Thymus (tissue), 11 donors: ENCODE results near the gene HTR1E. TPM values are rescaled to one million over a fixed set of nuclear protein-coding genes. Genes with fewer than 3 reads are reported as not detected.

ENCODE experiments used
- DNase-seq, 9 donors: peaks; one replicate each; pipeline ENCODE4 v3.0.0-alpha.2; 2013; ENCODE audit warnings: low spot score in 9 of 9, low read depth in 6 of 9, missing footprints in 1 of 9
- H3K27ac ChIP-seq, 2 donors: one replicate each; pipeline ENCODE4 v1.5.1; 2013; ENCODE audit warnings: control low read depth in 1 of 2, low read depth in 1 of 2, low read length in 1 of 2, mild to moderate bottlenecking in 1 of 2, moderate library complexity in 1 of 2
- H3K27me3 ChIP-seq, 2 donors: one replicate each; pipeline ENCODE4 v1.5.1; 2013; ENCODE audit warnings: low read length in 1 of 2; ENCODE audit not compliant: control insufficient read depth in 2 of 2, insufficient read depth in 1 of 2
- H3K36me3 ChIP-seq, 2 donors: one replicate each; pipeline ENCODE4 v1.5.1; 2013; ENCODE audit warnings: low read length in 1 of 2, mild to moderate bottlenecking in 1 of 2, moderate library complexity in 1 of 2; ENCODE audit not compliant: control insufficient read depth in 2 of 2, insufficient read depth in 2 of 2
- H3K4me1 ChIP-seq, 2 donors: one replicate each; pipeline ENCODE4 v1.5.1; 2013; ENCODE audit warnings: low read length in 2 of 2; ENCODE audit not compliant: control insufficient read depth in 2 of 2, insufficient read depth in 2 of 2
- H3K4me3 ChIP-seq, 2 donors: one replicate each; pipeline ENCODE4 v1.5.1; 2013; ENCODE audit warnings: low read length in 2 of 2, control low read depth in 1 of 2, mild to moderate bottlenecking in 1 of 2
- H3K9me3 ChIP-seq, 2 donors: one replicate each; pipeline ENCODE4 v1.5.1; 2013; ENCODE audit warnings: low read length in 1 of 2, mild to moderate bottlenecking in 1 of 2; ENCODE audit not compliant: control insufficient read depth in 2 of 2, insufficient read depth in 1 of 2
- WGBS: extraction: QIAGEN DNeasy Blood & Tissue Kit; methylation state at CpG from one replicate; pipeline ENCODE4 v1.1.7; 2013; 5-methylcytosine and 5-hydroxymethylcytosine counted together
- polyA plus RNA-seq: library from polyadenylated mRNA; stranded (reverse); fragments of 200-250 nt; gene quantifications from one replicate; pipeline ENCODE4 v1.2.3, GENCODE V29; 2013
- total RNA-seq: library from RNA; stranded (reverse); fragments of 120-200 nt; gene quantifications from one replicate; pipeline ENCODE4 v1.2.4, GENCODE V29; 2013
- donor health status: healthy.

The HTR1E gene
- total and polyA plus RNA-seq, 2 donors, result not detected

GRCh38 chr6:87012743-87013142, 75.4 kb downstream of the HTR1E start:
- DNase-seq, result no peak
- Histone ChIP-seq H3K4me1 (no peaks in the 10 kb centered on the region), H3K4me3 (no peak overlapping the region), H3K27ac (no peak overlapping the region), H3K9me3 (no peaks in the 10 kb centered on the region), H3K27me3 (no peaks in the 10 kb centered on the region), H3K36me3 (no peaks in the 10 kb centered on the region)
- WGBS, result 74% methylated on average over 3 of the region's 3 CpGs

GRCh38 chr6:87016772-87017171, 79.4 kb downstream of the HTR1E start:
- H3K27me3 ChIP-seq, result no peaks in the 10 kb centered on the region
- DNase-seq, result no peak
- no peaks in the 10 kb centered on the region for H3K36me3 ChIP-seq
- H3K4me3 ChIP-seq, result no peak overlapping the region
- H3K4me1 ChIP-seq, result no peaks in the 10 kb centered on the region
- no peak overlapping the region for H3K27ac ChIP-seq
- H3K9me3 ChIP-seq, result no peaks in the 10 kb centered on the region
- 55% methylated on average over 2 of the region's 2 CpGs for WGBS

- Histone ChIP-seq H3K4me1 (no peaks in the 10 kb centered on the region), H3K36me3 (no peaks in the 10 kb centered on the region), H3K27ac (no peak overlapping the region), H3K27me3 (no peaks in the 10 kb centered on the region), H3K9me3 (no peaks in the 10 kb centered on the region), H3K4me3 (no peak overlapping the region)
- WGBS, result 64% methylated on average over 2 of the region's 2 CpGs
- DNase-seq, result no peak
Observed at GRCh38 chr6:87027021-87027420, 89.7 kb downstream of the HTR1E start.

- peak in 2 of 9 donors; percentile 2 to 20 for DNase-seq
- no peaks in the 10 kb centered on the region for H3K4me1 ChIP-seq
- H3K36me3 ChIP-seq, result no peaks in the 10 kb centered on the region
- 72% methylated on average over 3 of the region's 3 CpGs for whole genome bisulfite sequencing
- no peaks in the 10 kb centered on the region for H3K27me3 ChIP-seq
- no peak overlapping the region for H3K4me3 ChIP-seq
- H3K27ac ChIP-seq, result no peak overlapping the region
- H3K9me3 ChIP-seq, result no peaks in the 10 kb centered on the region
Observed at GRCh38 chr6:87029711-87030314, 92.5 kb downstream of the HTR1E start.

- Histone ChIP-seq H3K27ac (no peak overlapping the region), H3K27me3 (no peaks in the 10 kb centered on the region), H3K4me1 (no peaks in the 10 kb centered on the region), H3K36me3 (no peaks in the 10 kb centered on the region), H3K9me3 (no peaks in the 10 kb centered on the region), H3K4me3 (no peak overlapping the region)
- no peak for DNase-seq
- WGBS, result 80% methylated on average over 4 of the region's 4 CpGs
Observed at GRCh38 chr6:87040729-87041128, 103.4 kb downstream of the HTR1E start.

- WGBS, result 75% methylated on average over 5 of the region's 5 CpGs
- DNase-seq, result no peak
- Histone ChIP-seq H3K27me3 (no peaks in the 10 kb centered on the region), H3K27ac (no peak overlapping the region), H3K36me3 (no peaks in the 10 kb centered on the region), H3K9me3 (no peaks in the 10 kb centered on the region), H3K4me1 (no peaks in the 10 kb centered on the region), H3K4me3 (no peak overlapping the region)
Observed at GRCh38 chr6:87045521-87046075, 108.3 kb downstream of the HTR1E start.

GRCh38 chr6:87049779-87050178, 112.5 kb downstream of the HTR1E start:
- H3K9me3 ChIP-seq, result no peaks in the 10 kb centered on the region
- 100% methylated on average over 1 of the region's 1 CpG for WGBS
- H3K4me3 ChIP-seq, result no peak overlapping the region

GRCh38 chr6:87053312-87053711, 116.0 kb downstream of the HTR1E start:
- no peaks in the 10 kb centered on the region for H3K27me3 ChIP-seq
- no peak overlapping the region for H3K27ac ChIP-seq
- no peak for DNase-seq
- H3K9me3 ChIP-seq, result no peaks in the 10 kb centered on the region
- H3K4me3 ChIP-seq, result no peak overlapping the region
- no peaks in the 10 kb centered on the region for H3K4me1 ChIP-seq
- no peaks in the 10 kb centered on the region for H3K36me3 ChIP-seq
- 100% methylated on average over 1 of the region's 1 CpG for WGBS

More at GRCh38 chr6:87049779-87050178, 112.5 kb downstream of the HTR1E start:
- H3K4me1 ChIP-seq, result no peaks in the 10 kb centered on the region
- no peaks in the 10 kb centered on the region for H3K36me3 ChIP-seq
- DNase-seq, result no peak
- no peak overlapping the region for H3K27ac ChIP-seq
- no peaks in the 10 kb centered on the region for H3K27me3 ChIP-seq

- WGBS, result 77% methylated on average over 3 of the region's 3 CpGs
- DNase-seq, result no peak
- H3K9me3 ChIP-seq, result no peaks in the 10 kb centered on the region
Observed at GRCh38 chr6:87054143-87054833, 117.0 kb downstream of the HTR1E start.

More at GRCh38 chr6:87054143-87054833, 117.0 kb downstream of the HTR1E start:
- no peaks in the 10 kb centered on the region for H3K36me3 ChIP-seq
- no peak overlapping the region for H3K27ac ChIP-seq
- H3K4me3 ChIP-seq, result no peak overlapping the region
- no peaks in the 10 kb centered on the region for H3K4me1 ChIP-seq
- no peaks in the 10 kb centered on the region for H3K27me3 ChIP-seq
